CD14-positive monocyte (primary cell): ENCODE data around the gene SVIL. TPM values are rescaled to one million over a fixed set of nuclear protein-coding genes. Genes with fewer than 3 reads are reported as not detected.

ENCODE experiments used
- DNase-seq, 3 donors: peaks; one replicate each; pipeline ENCODE4 v3.0.0-alpha.2; 2011 to 2022
- H2AFZ ChIP-seq: 2 replicates; pipeline ENCODE4 v1.6.0; 2012; ENCODE audit warnings: mild to moderate bottlenecking, low read depth, low read length, inconsistent platforms; ENCODE audit not compliant: insufficient read depth, poor library complexity, severe bottlenecking
- H3K27ac ChIP-seq, 2 donors: 1 replicate in 1 of 2; 2 replicates in 1 of 2; pipeline ENCODE4 v1.5.1; 2012 to 2013; ENCODE audit warnings: low read length in 2 of 2, control low read depth in 1 of 2, inconsistent platforms in 1 of 2, low read depth in 1 of 2, mild to moderate bottlenecking in 1 of 2
- H3K27me3 ChIP-seq, 2 donors: one replicate each; pipeline versions ENCODE4 v1.6.0 to v1.6.1; 2011 to 2013; ENCODE audit warnings: low read length in 2 of 2; ENCODE audit not compliant: control insufficient read depth in 2 of 2, insufficient read depth in 2 of 2
- H3K36me3 ChIP-seq, 2 donors: replicated peaks in 1 of 2; 1 replicate in 1 of 2; 2 replicates in 1 of 2; pipeline versions ENCODE4 v1.5.1 to v1.6.1; 2012 to 2013; ENCODE audit warnings: low read length in 2 of 2, control low read depth in 1 of 2, inconsistent platforms in 1 of 2, mild to moderate bottlenecking in 1 of 2; ENCODE audit not compliant: insufficient read depth in 2 of 2, control insufficient read depth in 1 of 2
- H3K4me1 ChIP-seq, 2 donors: 1 replicate in 1 of 2; 2 replicates in 1 of 2; pipeline versions ENCODE4 v1.5.1 to v1.6.1; 2012 to 2013; ENCODE audit warnings: low read length in 2 of 2, control low read depth in 1 of 2, inconsistent platforms in 1 of 2, mild to moderate bottlenecking in 1 of 2, moderate library complexity in 1 of 2; ENCODE audit not compliant: insufficient read depth in 2 of 2, control insufficient read depth in 1 of 2
- H3K4me2 ChIP-seq: replicated peaks from 2 replicates; pipeline ENCODE3; 2012; ENCODE audit warnings: low read length, moderate library complexity, mild to moderate bottlenecking; ENCODE audit not compliant: poor library complexity, severe bottlenecking; ENCODE audit errors: extremely low read depth
- H3K4me3 ChIP-seq, 3 experiments: fragments of 200-600 bp in 1 of 3; sonication (generic) in 1 of 3; replicated peaks in 1 of 3; 1 replicate in 2 of 3; 2 replicates in 1 of 3; pipeline ENCODE4 v1.5.1; 2011 to 2013; ENCODE audit warnings: low read length in 3 of 3, mild to moderate bottlenecking in 3 of 3, control low read depth in 2 of 3, low read depth in 2 of 3, inconsistent platforms in 1 of 3, moderate library complexity in 1 of 3
- H3K79me2 ChIP-seq: 2 replicates; pipeline ENCODE4 v1.6.0; 2012; ENCODE audit warnings: mild to moderate bottlenecking, control low read depth, inconsistent platforms, low read length, moderate library complexity; ENCODE audit not compliant: insufficient read depth
- H3K9ac ChIP-seq: 2 replicates; pipeline ENCODE4 v1.6.0; 2017; ENCODE audit warnings: low read length, mild to moderate bottlenecking; ENCODE audit not compliant: insufficient read depth, poor library complexity, severe bottlenecking
- H3K9me3 ChIP-seq, 2 donors: replicated peaks in 1 of 2; 1 replicate in 1 of 2; 2 replicates in 1 of 2; pipeline versions ENCODE4 v1.5.1 to v1.6.1; 2012 to 2013; ENCODE audit warnings: low read length in 2 of 2, control low read depth in 1 of 2; ENCODE audit not compliant: control insufficient read depth in 1 of 2, insufficient read depth in 1 of 2
- H4K20me1 ChIP-seq: 2 replicates; pipeline ENCODE4 v1.6.0; 2012; ENCODE audit warnings: mild to moderate bottlenecking, low read length, control low read depth, moderate library complexity; ENCODE audit not compliant: insufficient read depth
- H3K27ac Mint-ChIP-seq, 7 donors: one replicate each; pipeline ENCODE4 v1.8.0; 2020; ENCODE audit warnings: mild to moderate bottlenecking in 7 of 7, mixed read lengths in 7 of 7, moderate library complexity in 6 of 7, inconsistent platforms in 2 of 7
- H3K27me3 Mint-ChIP-seq, 3 donors: one replicate each; pipeline ENCODE4 v1.8.0; 2021 to 2022; ENCODE audit warnings: low read depth in 3 of 3, mild to moderate bottlenecking in 3 of 3, mixed read lengths in 3 of 3, moderate library complexity in 3 of 3, inconsistent platforms in 1 of 3
- H3K36me3 Mint-ChIP-seq, 2 donors: one replicate each; pipeline ENCODE4 v1.8.0; 2020; ENCODE audit warnings: mixed read lengths in 2 of 2, inconsistent platforms in 1 of 2, mild to moderate bottlenecking in 1 of 2
- H3K4me1 Mint-ChIP-seq: one replicate; pipeline ENCODE4 v1.8.0; 2020; ENCODE audit warnings: mild to moderate bottlenecking, mixed read lengths
- H3K4me3 Mint-ChIP-seq, 2 donors: one replicate each; pipeline ENCODE4 v1.8.0; 2020; ENCODE audit warnings: mild to moderate bottlenecking in 2 of 2, mixed read lengths in 2 of 2, moderate library complexity in 1 of 2
- H3K9me3 Mint-ChIP-seq, 7 donors: one replicate each; pipeline ENCODE4 v1.8.0; 2020 to 2022; ENCODE audit warnings: mixed read lengths in 7 of 7, mild to moderate bottlenecking in 6 of 7, moderate library complexity in 6 of 7, inconsistent platforms in 2 of 7
- whole genome bisulfite sequencing: methylation state at CpG from one replicate; pipeline ENCODE4 v1.1.5; 2013; ENCODE audit warnings: missing lambda C conversion rate; ENCODE audit not compliant: insufficient coverage; 5-methylcytosine and 5-hydroxymethylcytosine counted together
- intact Hi-C, 2 donors: fragments of 100-400 bp; cut with micrococcal nuclease; formaldehyde crosslinking; loops; one replicate each; pipeline versions ENCODE4 v1.15.0 to v1.15.1; 2023
- polyA plus RNA-seq, 3 donors: library from polyadenylated mRNA; depleted of rRNA in 1 of 3; unstranded in 2 of 3; stranded (reverse) in 1 of 3; fragments of 300-500 nt in 2 of 3; fragments of >200 nt in 1 of 3; fragmentation: Illumina TruSeq in 2 of 3; gene quantifications; 1 replicate in 2 of 3; 2 replicates in 1 of 3; pipeline ENCODE4 v1.2.3, GENCODE V29; 2012 to 2021
- TF ChIP-seq, protein P1 (sequence below): fragments of 200-600 bp; IDR thresholded peaks from one replicate; pipeline ENCODE4 v1.8.0; 2022; ENCODE audit warnings: antibody characterized with exemption, mild to moderate bottlenecking

Gene SVIL
- polyA plus RNA-seq, 3 donors = 2.1 to 14.3 (median 5.8) TPM

DNA sequence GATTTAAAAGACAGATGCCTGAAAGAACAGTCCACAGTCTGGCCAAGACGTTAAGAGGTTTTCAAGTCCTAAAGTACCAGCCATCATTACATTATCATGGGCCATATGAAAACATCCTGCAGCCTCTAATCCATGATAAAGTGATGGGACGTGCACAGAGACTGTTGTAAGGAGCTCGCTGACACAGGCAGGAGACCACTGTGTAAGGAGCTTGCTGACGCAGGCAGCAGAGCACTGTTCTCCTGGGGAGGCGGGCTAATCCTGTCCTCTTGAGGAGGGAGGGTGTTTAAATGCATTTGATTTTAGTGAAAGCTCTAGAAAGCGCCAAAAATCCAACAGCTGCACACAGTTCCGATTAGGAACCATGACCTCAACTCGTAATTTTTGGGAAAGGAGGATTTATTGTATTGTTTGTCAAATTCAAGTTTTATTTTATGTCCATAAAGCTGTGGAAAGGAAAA lies 16.9 kb downstream of the SVIL start:
- Mint-ChIP-seq H3K36me3 (peaks cover 9 to 20% of the 10 kb centered on the region in 2 donors), H3K27me3 (peaks cover 0 to 2% (median 0%) of the 10 kb centered on the region in 3 donors), H3K4me3 (no peak overlapping the region), H3K4me1 (peaks cover 8% of the 10 kb centered on the region), H3K9me3 (peaks cover 0 to 5% (median 0%) of the 10 kb centered on the region in 7 donors), H3K27ac (no peak overlapping the region)
- DNase-seq = no peak
- H3K4me2 ChIP-seq = no peak overlapping the region
- H3K9ac ChIP-seq = no peak overlapping the region
- H2AFZ ChIP-seq = no peak overlapping the region
- H3K9me3 ChIP-seq = no peaks in the 10 kb centered on the region
- H3K4me1 ChIP-seq = no peaks in the 10 kb centered on the region
- peaks cover 38% of the 10 kb centered on the region for H4K20me1 ChIP-seq
- WGBS = 98% methylated on average over 5 of the region's 8 CpGs
- TF ChIP-seq, protein P1, sequence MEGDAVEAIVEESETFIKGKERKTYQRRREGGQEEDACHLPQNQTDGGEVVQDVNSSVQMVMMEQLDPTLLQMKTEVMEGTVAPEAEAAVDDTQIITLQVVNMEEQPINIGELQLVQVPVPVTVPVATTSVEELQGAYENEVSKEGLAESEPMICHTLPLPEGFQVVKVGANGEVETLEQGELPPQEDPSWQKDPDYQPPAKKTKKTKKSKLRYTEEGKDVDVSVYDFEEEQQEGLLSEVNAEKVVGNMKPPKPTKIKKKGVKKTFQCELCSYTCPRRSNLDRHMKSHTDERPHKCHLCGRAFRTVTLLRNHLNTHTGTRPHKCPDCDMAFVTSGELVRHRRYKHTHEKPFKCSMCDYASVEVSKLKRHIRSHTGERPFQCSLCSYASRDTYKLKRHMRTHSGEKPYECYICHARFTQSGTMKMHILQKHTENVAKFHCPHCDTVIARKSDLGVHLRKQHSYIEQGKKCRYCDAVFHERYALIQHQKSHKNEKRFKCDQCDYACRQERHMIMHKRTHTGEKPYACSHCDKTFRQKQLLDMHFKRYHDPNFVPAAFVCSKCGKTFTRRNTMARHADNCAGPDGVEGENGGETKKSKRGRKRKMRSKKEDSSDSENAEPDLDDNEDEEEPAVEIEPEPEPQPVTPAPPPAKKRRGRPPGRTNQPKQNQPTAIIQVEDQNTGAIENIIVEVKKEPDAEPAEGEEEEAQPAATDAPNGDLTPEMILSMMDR = no peak
- intact Hi-C loops = no loop called here
- no peaks in the 10 kb centered on the region for H3K27me3 ChIP-seq
- no peak overlapping the region for H3K4me3 ChIP-seq
- no peaks in the 10 kb centered on the region for H3K36me3 ChIP-seq
- no peak overlapping the region for H3K27ac ChIP-seq
- peaks cover 42% of the 10 kb centered on the region for H3K79me2 ChIP-seq

DNA sequence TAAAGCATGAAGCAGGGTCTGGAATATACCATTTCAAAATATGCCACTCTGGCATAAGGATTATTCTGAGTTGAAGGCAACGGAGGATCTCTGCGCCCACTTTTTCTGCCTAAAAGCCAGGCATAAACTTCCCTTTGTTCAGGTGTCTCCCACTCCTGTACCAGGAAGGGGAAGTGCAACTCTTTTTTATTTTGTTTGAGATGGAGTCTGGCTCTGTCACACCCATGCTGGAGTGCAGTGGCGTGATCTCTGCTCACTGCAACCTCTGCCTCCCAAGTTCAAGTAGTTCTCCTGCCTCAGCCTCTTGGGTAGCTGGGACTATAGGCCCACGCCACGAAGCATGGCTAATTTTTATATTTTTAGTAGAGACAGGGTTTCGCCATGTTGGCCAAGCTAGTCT lies 18.2 kb downstream of the SVIL start:
- peaks cover 9 to 21% of the 10 kb centered on the region in 2 donors for H3K36me3 Mint-ChIP-seq
- TF ChIP-seq, protein P1 = no peak
- Histone ChIP-seq H3K79me2 (peaks cover 31% of the 10 kb centered on the region), H4K20me1 (peaks cover 31% of the 10 kb centered on the region), H3K9ac (no peak overlapping the region), H3K27ac (no peak overlapping the region), H3K27me3 (no peaks in the 10 kb centered on the region), H3K36me3 (peaks cover 0 to 6% of the 10 kb centered on the region in 2 donors), H3K4me2 (no peak overlapping the region), H3K4me3 (no peak overlapping the region), H3K9me3 (no peaks in the 10 kb centered on the region), H3K4me1 (no peaks in the 10 kb centered on the region), H2AFZ (no peak overlapping the region)
- no peak overlapping the region for H3K27ac Mint-ChIP-seq
- peaks cover 3% of the 10 kb centered on the region for H3K4me1 Mint-ChIP-seq
- WGBS = 60% methylated on average over 1 of the region's 6 CpGs
- H3K4me3 Mint-ChIP-seq = no peak overlapping the region
- intact Hi-C loops = no loop called here
- H3K27me3 Mint-ChIP-seq = peaks cover 0 to 2% (median 0%) of the 10 kb centered on the region in 3 donors
- peaks cover 0 to 5% (median 2%) of the 10 kb centered on the region in 7 donors for H3K9me3 Mint-ChIP-seq
- no peak for DNase-seq
